Activated CD4-positive, CD25-positive, alpha-beta regulatory T cell treated with anti-CD3 and anti-CD28 coated beads, Interleukin-2, amount 50 U/mL, for 16 hours (primary cell): ENCODE results near the gene DGAT2L6.
A peak's percentile ranks its signal among the peaks of the same experiment; 100 is the strongest.

Experiments used
- DNase-seq: peaks from one replicate; pipeline ENCODE4 v3.0.0-alpha.2; 2020; ENCODE audit warnings: low read depth, low spot score

DGAT2L6 gene

GRCh38 chrX:70176938-70177533, at the start of gene DGAT2L6:
Gene DGAT2L6, plus strand, starts transcription at chrX:70177483. Its CDS starts 100 bp downstream, at chrX:70177583.
- no peak for DNase-seq

- no peak for DNase-seq
Measured at GRCh38 chrX:70128071-70128470, 49.2 kb upstream of the DGAT2L6 start.

- DNase-seq = no peak
Measured at GRCh38 chrX:70129816-70130215, 47.5 kb upstream of the DGAT2L6 start.

- DNase-seq = no peak
Measured at GRCh38 chrX:70132224-70132623, 45.1 kb upstream of the DGAT2L6 start.

GRCh38 chrX:70132877-70133302, 44.4 kb upstream of the DGAT2L6 start:
- DNase-seq = peak; percentile 2

- DNase-seq = peak; percentile 67
Measured at GRCh38 chrX:70133303-70134115, 43.8 kb upstream of the DGAT2L6 start, which contains the start of gene IGBP1. Gene IGBP1, plus strand, starts transcription at chrX:70133447. Its CDS starts 501 bp downstream, at chrX:70133948.

GRCh38 chrX:70134116-70134477, 43.2 kb upstream of the DGAT2L6 start:
- DNase-seq = no peak

- DNase-seq = no peak
Measured at GRCh38 chrX:70138622-70139021, 38.7 kb upstream of the DGAT2L6 start.

- no peak for DNase-seq
Measured at GRCh38 chrX:70139736-70140135, 37.5 kb upstream of the DGAT2L6 start.

- no peak for DNase-seq
Measured at GRCh38 chrX:70141373-70141772, 35.9 kb upstream of the DGAT2L6 start.

GRCh38 chrX:70166601-70167590, 10.4 kb upstream of the DGAT2L6 start:
- DNase-seq = no peak

GRCh38 chrX:70168238-70169188, 8.8 kb upstream of the DGAT2L6 start:
- no peak for DNase-seq

- no peak for DNase-seq
Measured at GRCh38 chrX:70169281-70169680, 8.0 kb upstream of the DGAT2L6 start.

GRCh38 chrX:70171624-70172023, 5.7 kb upstream of the DGAT2L6 start:
- no peak for DNase-seq

GRCh38 chrX:70172221-70172620, 5.1 kb upstream of the DGAT2L6 start:
- no peak for DNase-seq

GRCh38 chrX:70172964-70173363, 4.3 kb upstream of the DGAT2L6 start:
- no peak for DNase-seq

- DNase-seq = no peak
Measured at GRCh38 chrX:70174754-70175153, 2.5 kb upstream of the DGAT2L6 start.

- no peak for DNase-seq
Measured at GRCh38 chrX:70175338-70175737, 1.9 kb upstream of the DGAT2L6 start.

- DNase-seq = no peak
Measured at GRCh38 chrX:70183091-70183490, 5.8 kb downstream of the DGAT2L6 start.

GRCh38 chrX:70190225-70190624, 12.9 kb downstream of the DGAT2L6 start:
- no peak for DNase-seq
